GM23338 (cell line): ENCODE measurements around the gene AFF3. TPM values are rescaled to one million over a fixed set of nuclear protein-coding genes. Genes with fewer than 3 reads are reported as not detected.

Experiments
- ATAC-seq: fragments of 200-7000 bp; cut with Tn5 transposase; 3 replicates; pipeline ENCODE4 v1.9.1; 2020
- DNase-seq: peaks from one replicate; pipeline ENCODE4 v3.0.0-alpha.2; 2015; ENCODE audit warnings: low spot score
- H2AFZ ChIP-seq: fragments of 200-600 bp; sonication (generic); 2 replicates; pipeline ENCODE4 v1.8.0; 2016; ENCODE audit warnings: antibody characterized with exemption, mild to moderate bottlenecking, moderate library complexity
- H3F3A ChIP-seq: fragments of 200-600 bp; sonication (generic); replicated peaks from 2 replicates; pipeline ENCODE4 v1.8.0; 2017; ENCODE audit warnings: antibody characterized with exemption, mixed run types, low read depth
- H3K27ac ChIP-seq: fragments of 200-600 bp; sonication (generic); 2 replicates; pipeline ENCODE4 v1.6.1; 2016; ENCODE audit warnings: low read depth
- H3K27me3 ChIP-seq: fragments of 200-600 bp; sonication (generic); 2 replicates; pipeline ENCODE4 v1.8.0; 2016; ENCODE audit warnings: mild to moderate bottlenecking, mixed run types, moderate library complexity; ENCODE audit not compliant: insufficient read depth
- H3K36me3 ChIP-seq: fragments of 200-600 bp; sonication (generic); 2 replicates; pipeline ENCODE4 v1.8.0; 2016; ENCODE audit warnings: mild to moderate bottlenecking; ENCODE audit not compliant: insufficient read depth
- H3K4me1 ChIP-seq: fragments of 200-600 bp; sonication (generic); 2 replicates; pipeline ENCODE4 v1.8.0; 2016; ENCODE audit warnings: mild to moderate bottlenecking, moderate library complexity; ENCODE audit not compliant: insufficient read depth
- H3K4me2 ChIP-seq: fragments of 200-600 bp; sonication (generic); 2 replicates; pipeline ENCODE4 v1.7.1; 2017; ENCODE audit warnings: mixed run types
- H3K4me3 ChIP-seq: fragments of 200-600 bp; sonication (generic); 2 replicates; pipeline ENCODE4 v1.6.1; 2016; ENCODE audit warnings: mixed run types
- H3K79me2 ChIP-seq: fragments of 200-600 bp; sonication (generic); replicated peaks from 2 replicates; pipeline ENCODE4 v1.8.0; 2017; ENCODE audit warnings: mild to moderate bottlenecking; ENCODE audit not compliant: insufficient read depth
- H3K9me2 ChIP-seq: fragments of 200-600 bp; sonication (generic); 2 replicates; pipeline ENCODE4 v1.8.0; 2017; ENCODE audit not compliant: insufficient read depth
- H4K20me1 ChIP-seq: fragments of 200-600 bp; sonication (generic); replicated peaks from 2 replicates; pipeline ENCODE4 v1.8.0; 2017; ENCODE audit warnings: mild to moderate bottlenecking; ENCODE audit not compliant: insufficient read depth
- H3K27ac Mint-ChIP-seq: 2 replicates; pipeline ENCODE4 v1.8.0; 2020; ENCODE audit warnings: inconsistent platforms, mild to moderate bottlenecking, moderate library complexity, mixed read lengths
- H3K27me3 Mint-ChIP-seq: 3 replicates; pipeline ENCODE4 v1.8.0; 2022; ENCODE audit warnings: low read depth, mild to moderate bottlenecking, moderate library complexity, mixed read lengths, inconsistent platforms; ENCODE audit not compliant: insufficient read depth, poor library complexity
- H3K36me3 Mint-ChIP-seq: 3 replicates; pipeline ENCODE4 v1.8.0; 2021; ENCODE audit warnings: low read depth, mild to moderate bottlenecking, inconsistent platforms, moderate library complexity, mixed read lengths
- H3K4me1 Mint-ChIP-seq: 3 replicates; pipeline ENCODE4 v1.8.0; 2020; ENCODE audit warnings: mild to moderate bottlenecking, inconsistent platforms, mixed read lengths
- H3K4me3 Mint-ChIP-seq: 3 replicates; pipeline ENCODE4 v1.8.0; 2021; ENCODE audit warnings: moderate library complexity, mild to moderate bottlenecking, inconsistent platforms, mixed read lengths
- H3K9me3 Mint-ChIP-seq: 3 replicates; pipeline ENCODE4 v1.8.0; 2020; ENCODE audit warnings: moderate library complexity, mild to moderate bottlenecking, inconsistent platforms, mixed read lengths
- CREB1 ChIP-seq: fragments of 250-450 bp; sonication (Bioruptor Pico); IDR thresholded peaks from 2 replicates; pipeline ENCODE4 v1.5.0; 2020; ENCODE audit warnings: low read depth, mild to moderate bottlenecking, moderate library complexity
- CTCF ChIP-seq, 2 experiments: fragments of 200-600 bp in 1 of 2; sonication (generic) in 1 of 2; conservative IDR thresholded peaks; 2 replicates each; pipeline versions ENCODE4 v1.5.1 to v1.6.1; 2016 to 2017; ENCODE audit warnings: antibody characterized with exemption in 2 of 2, low read depth in 2 of 2, mild to moderate bottlenecking in 2 of 2, moderate library complexity in 1 of 2
- NANOG ChIP-seq: IDR thresholded peaks from 2 replicates; pipeline ENCODE4 v1.6.1; 2016; ENCODE audit warnings: antibody characterized with exemption, borderline replicate concordance
- STAT1 ChIP-seq: IDR thresholded peaks from one replicate; pipeline ENCODE4 v1.6.1; 2016; ENCODE audit warnings: antibody characterized with exemption; ENCODE audit not compliant: unreplicated experiment
- ZNF331 ChIP-seq: fragments of 250-450 bp; sonication (Bioruptor Pico); IDR thresholded peaks from 2 replicates; pipeline ENCODE4 v1.5.0; 2020; ENCODE audit warnings: low read depth, mild to moderate bottlenecking, moderate library complexity
- polyA plus RNA-seq: library from polyadenylated mRNA; unstranded; fragments of >200 nt; fragmentation: Nextera tagmentation; extraction: Ambion mirVana; gene quantifications from 2 replicates; pipeline ENCODE4 v1.2.1, GENCODE V29; 2016
- total RNA-seq: library from RNA; depleted of rRNA; stranded (reverse); fragments of >200 nt; shearing (Covaris generic); gene quantifications from 2 replicates; pipeline ENCODE4 v1.2.3, GENCODE V29; 2014
- TF ChIP-seq, protein P1 (sequence below): fragments of 250-450 bp; sonication (Bioruptor Pico); IDR thresholded peaks from 2 replicates; pipeline ENCODE4 v1.5.0; 2020; ENCODE audit warnings: mild to moderate bottlenecking, moderate library complexity

Gene AFF3
- total and polyA plus RNA-seq, 2 experiments from 2014 or later = 0.73 to 1.4 TPM

DNA sequence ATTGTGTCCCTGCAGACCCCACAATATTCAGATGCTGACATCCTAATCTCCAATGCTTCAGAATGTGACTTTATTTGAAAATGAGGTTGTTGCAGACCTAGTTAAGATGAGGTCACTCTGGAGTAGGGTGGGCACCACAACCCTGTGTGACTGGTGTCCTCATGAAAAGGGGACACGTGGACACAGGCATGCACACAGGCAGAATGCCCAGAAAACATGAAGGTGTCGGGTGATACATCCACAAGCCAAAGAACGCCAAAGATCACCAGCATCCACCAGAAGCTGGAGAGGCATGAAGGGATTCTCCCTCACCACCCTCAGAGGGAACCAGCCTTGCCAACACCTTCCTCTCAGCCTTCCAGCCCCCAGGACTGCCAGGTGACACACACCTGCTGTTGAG lies 69.3 kb downstream of the AFF3 start:
- H3K9me3 Mint-ChIP-seq = no peaks in the 10 kb centered on the region; the same call in 2 of the 3 replicates
- no peak for DNase-seq
- H3K4me3 ChIP-seq = no peak overlapping the region
- H3K9me2 ChIP-seq = no peaks in the 10 kb centered on the region
- no peak for TF ChIP-seq NANOG
- H3K27ac Mint-ChIP-seq = no peak overlapping the region
- H3F3A ChIP-seq = no peaks in the 10 kb centered on the region
- H3K36me3 ChIP-seq = no peaks in the 10 kb centered on the region
- no peak overlapping the region for H3K4me2 ChIP-seq
- no peaks in the 10 kb centered on the region for H3K36me3 Mint-ChIP-seq
- no peaks in the 10 kb centered on the region for H3K4me1 ChIP-seq
- ATAC-seq = no peak
- H3K27me3 ChIP-seq = no peaks in the 10 kb centered on the region
- H3K79me2 ChIP-seq = no peaks in the 10 kb centered on the region
- H3K27me3 Mint-ChIP-seq = no peaks in the 10 kb centered on the region
- H4K20me1 ChIP-seq = no peaks in the 10 kb centered on the region; the same call in 1 of the 2 replicates
- peaks cover 11% of the 10 kb centered on the region for H3K4me1 Mint-ChIP-seq
- no peak overlapping the region for H2AFZ ChIP-seq
- H3K27ac ChIP-seq = no peak overlapping the region
- no peak overlapping the region for H3K4me3 Mint-ChIP-seq

DNA sequence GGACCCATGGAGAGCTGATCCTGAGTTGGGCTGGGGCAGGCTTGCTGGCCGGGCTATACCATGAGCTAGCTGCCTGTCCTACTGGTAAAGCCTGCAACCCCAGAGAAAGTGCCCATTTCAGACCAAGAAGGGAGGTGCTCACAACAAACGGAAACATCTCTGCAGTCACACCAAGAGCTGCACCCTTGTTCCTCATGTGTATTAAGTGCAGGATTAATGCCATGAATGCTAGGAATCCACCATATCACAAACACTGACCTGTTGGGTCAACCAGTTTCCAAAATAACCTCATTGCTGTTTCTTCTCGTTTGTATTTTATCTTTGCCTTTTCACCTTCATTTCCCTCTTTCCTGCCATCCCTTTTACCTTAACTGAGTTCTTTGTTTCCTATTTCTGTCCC lies 69.9 kb downstream of the AFF3 start:
- no peaks in the 10 kb centered on the region; the same call in 2 of the 3 replicates for H3K9me3 Mint-ChIP-seq
- no peak overlapping the region for H3K4me3 Mint-ChIP-seq
- no peaks in the 10 kb centered on the region for H3K27me3 Mint-ChIP-seq
- no peaks in the 10 kb centered on the region for H3K4me1 ChIP-seq
- H3K36me3 Mint-ChIP-seq = no peaks in the 10 kb centered on the region
- no peak overlapping the region for H3K27ac ChIP-seq
- H3K27ac Mint-ChIP-seq = no peak overlapping the region
- H3K36me3 ChIP-seq = no peaks in the 10 kb centered on the region
- H4K20me1 ChIP-seq = no peaks in the 10 kb centered on the region
- H3K79me2 ChIP-seq = no peaks in the 10 kb centered on the region
- no peak overlapping the region for H3K4me3 ChIP-seq
- H3K9me2 ChIP-seq = no peaks in the 10 kb centered on the region
- H2AFZ ChIP-seq = no peak overlapping the region
- ATAC-seq = no peak
- H3F3A ChIP-seq = no peaks in the 10 kb centered on the region
- DNase-seq = no peak
- no peak overlapping the region for H3K4me2 ChIP-seq
- no peak for TF ChIP-seq NANOG
- TF ChIP-seq STAT1 = no peak
- TF ChIP-seq, protein P1, sequence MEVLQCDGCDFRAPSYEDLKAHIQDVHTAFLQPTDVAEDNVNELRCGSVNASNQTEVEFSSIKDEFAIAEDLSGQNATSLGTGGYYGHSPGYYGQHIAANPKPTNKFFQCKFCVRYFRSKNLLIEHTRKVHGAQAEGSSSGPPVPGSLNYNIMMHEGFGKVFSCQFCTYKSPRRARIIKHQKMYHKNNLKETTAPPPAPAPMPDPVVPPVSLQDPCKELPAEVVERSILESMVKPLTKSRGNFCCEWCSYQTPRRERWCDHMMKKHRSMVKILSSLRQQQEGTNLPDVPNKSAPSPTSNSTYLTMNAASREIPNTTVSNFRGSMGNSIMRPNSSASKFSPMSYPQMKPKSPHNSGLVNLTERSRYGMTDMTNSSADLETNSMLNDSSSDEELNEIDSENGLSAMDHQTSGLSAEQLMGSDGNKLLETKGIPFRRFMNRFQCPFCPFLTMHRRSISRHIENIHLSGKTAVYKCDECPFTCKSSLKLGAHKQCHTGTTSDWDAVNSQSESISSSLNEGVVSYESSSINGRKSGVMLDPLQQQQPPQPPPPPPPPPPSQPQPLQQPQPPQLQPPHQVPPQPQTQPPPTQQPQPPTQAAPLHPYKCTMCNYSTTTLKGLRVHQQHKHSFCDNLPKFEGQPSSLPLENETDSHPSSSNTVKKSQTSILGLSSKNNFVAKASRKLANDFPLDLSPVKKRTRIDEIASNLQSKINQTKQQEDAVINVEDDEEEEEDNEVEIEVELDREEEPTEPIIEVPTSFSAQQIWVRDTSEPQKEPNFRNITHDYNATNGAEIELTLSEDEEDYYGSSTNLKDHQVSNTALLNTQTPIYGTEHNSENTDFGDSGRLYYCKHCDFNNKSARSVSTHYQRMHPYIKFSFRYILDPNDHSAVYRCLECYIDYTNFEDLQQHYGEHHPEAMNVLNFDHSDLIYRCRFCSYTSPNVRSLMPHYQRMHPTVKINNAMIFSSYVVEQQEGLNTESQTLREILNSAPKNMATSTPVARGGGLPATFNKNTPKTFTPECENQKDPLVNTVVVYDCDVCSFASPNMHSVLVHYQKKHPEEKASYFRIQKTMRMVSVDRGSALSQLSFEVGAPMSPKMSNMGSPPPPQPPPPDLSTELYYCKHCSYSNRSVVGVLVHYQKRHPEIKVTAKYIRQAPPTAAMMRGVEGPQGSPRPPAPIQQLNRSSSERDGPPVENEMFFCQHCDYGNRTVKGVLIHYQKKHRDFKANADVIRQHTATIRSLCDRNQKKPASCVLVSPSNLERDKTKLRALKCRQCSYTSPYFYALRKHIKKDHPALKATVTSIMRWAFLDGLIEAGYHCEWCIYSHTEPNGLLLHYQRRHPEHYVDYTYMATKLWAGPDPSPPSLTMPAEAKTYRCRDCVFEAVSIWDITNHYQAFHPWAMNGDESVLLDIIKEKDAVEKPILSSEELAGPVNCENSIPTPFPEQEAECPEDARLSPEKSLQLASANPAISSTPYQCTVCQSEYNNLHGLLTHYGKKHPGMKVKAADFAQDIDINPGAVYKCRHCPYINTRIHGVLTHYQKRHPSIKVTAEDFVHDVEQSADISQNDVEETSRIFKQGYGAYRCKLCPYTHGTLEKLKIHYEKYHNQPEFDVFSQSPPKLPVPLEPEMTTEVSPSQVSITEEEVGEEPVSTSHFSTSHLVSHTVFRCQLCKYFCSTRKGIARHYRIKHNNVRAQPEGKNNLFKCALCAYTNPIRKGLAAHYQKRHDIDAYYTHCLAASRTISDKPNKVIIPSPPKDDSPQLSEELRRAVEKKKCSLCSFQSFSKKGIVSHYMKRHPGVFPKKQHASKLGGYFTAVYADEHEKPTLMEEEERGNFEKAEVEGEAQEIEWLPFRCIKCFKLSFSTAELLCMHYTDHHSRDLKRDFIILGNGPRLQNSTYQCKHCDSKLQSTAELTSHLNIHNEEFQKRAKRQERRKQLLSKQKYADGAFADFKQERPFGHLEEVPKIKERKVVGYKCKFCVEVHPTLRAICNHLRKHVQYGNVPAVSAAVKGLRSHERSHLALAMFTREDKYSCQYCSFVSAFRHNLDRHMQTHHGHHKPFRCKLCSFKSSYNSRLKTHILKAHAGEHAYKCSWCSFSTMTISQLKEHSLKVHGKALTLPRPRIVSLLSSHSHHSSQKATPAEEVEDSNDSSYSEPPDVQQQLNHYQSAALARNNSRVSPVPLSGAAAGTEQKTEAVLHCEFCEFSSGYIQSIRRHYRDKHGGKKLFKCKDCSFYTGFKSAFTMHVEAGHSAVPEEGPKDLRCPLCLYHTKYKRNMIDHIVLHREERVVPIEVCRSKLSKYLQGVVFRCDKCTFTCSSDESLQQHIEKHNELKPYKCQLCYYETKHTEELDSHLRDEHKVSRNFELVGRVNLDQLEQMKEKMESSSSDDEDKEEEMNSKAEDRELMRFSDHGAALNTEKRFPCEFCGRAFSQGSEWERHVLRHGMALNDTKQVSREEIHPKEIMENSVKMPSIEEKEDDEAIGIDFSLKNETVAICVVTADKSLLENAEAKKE (CRISPR knock-in tag) = no peak
- no peak for TF ChIP-seq CTCF (conservative IDR thresholded peaks at IDR 0.05; ENCODE audit: low read depth in 2 of 2)
- no peak for TF ChIP-seq ZNF331 (CRISPR knock-in tag)
- no peak for TF ChIP-seq CREB1 (CRISPR knock-in tag)
- H3K4me1 Mint-ChIP-seq = peaks cover 11% of the 10 kb centered on the region
- H3K27me3 ChIP-seq = no peaks in the 10 kb centered on the region
